PC-9 (cell line): ENCODE measurements around the gene OSCP1. TPM values are rescaled to one million over a fixed set of nuclear protein-coding genes. Genes with fewer than 3 reads are reported as not detected.

ENCODE experiments used
- BruUV-seq: library from RNA; stranded (reverse); fragments of 400-500 nt; replicated peaks from 2 replicates; lab custom pipeline; 2021; lab: Mats Ljungman, UMichigan
- CTCF ChIA-PET: fragments of 300-600 bp; sonication (Branson Sonifier 250); formaldehyde crosslinking; loops from one replicate; lab custom pipeline; 2022; ENCODE audit warnings: antibody characterized with exemption; lab: Charles Lee
- POLR2A ChIA-PET: fragments of 300-600 bp; sonication (Branson Sonifier 250); formaldehyde crosslinking; loops from one replicate; lab custom pipeline; 2022; ENCODE audit warnings: antibody characterized with exemption; ENCODE audit not compliant: unreplicated experiment; lab: Charles Lee
- DNase-seq, 2 experiments: peaks; one replicate each; pipeline versions ENCODE4 v3.0.0 to v3.0.0-alpha.2; 2015 to 2022; ENCODE audit warnings: mixed read lengths in 1 of 2
- H2AFZ ChIP-seq: fragments of 200-600 bp; sonication (generic); 2 replicates; pipeline ENCODE4 v1.8.1; 2017; ENCODE audit warnings: antibody characterized with exemption
- H3F3A ChIP-seq: fragments of 200-600 bp; sonication (generic); 2 replicates; pipeline ENCODE4 v1.8.1; 2017; ENCODE audit warnings: antibody characterized with exemption, mild to moderate bottlenecking, low read depth; ENCODE audit not compliant: insufficient read depth
- H3K27ac ChIP-seq: fragments of 200-600 bp; sonication (generic); 2 replicates; pipeline ENCODE4 v1.6.1; 2016; ENCODE audit warnings: mixed run types
- H3K27me3 ChIP-seq: fragments of 200-600 bp; sonication (generic); 2 replicates; pipeline ENCODE4 v1.6.1; 2016; ENCODE audit warnings: low read depth, mixed run types; ENCODE audit not compliant: insufficient read depth
- H3K36me3 ChIP-seq: fragments of 200-600 bp; sonication (generic); 2 replicates; pipeline ENCODE4 v1.6.1; 2016; ENCODE audit warnings: low read depth, mixed run types
- H3K4me1 ChIP-seq: fragments of 200-600 bp; sonication (generic); replicated peaks from 2 replicates; pipeline ENCODE4 v1.6.1; 2016; ENCODE audit warnings: mixed run types; ENCODE audit not compliant: insufficient read depth
- H3K4me2 ChIP-seq: fragments of 200-600 bp; sonication (generic); 2 replicates; pipeline ENCODE4 v1.6.1; 2017; ENCODE audit warnings: mixed run types
- H3K4me3 ChIP-seq: fragments of 200-600 bp; sonication (generic); 2 replicates; pipeline ENCODE4 v1.6.1; 2016; ENCODE audit warnings: mixed run types
- H3K79me2 ChIP-seq: fragments of 200-600 bp; sonication (generic); 2 replicates; pipeline ENCODE4 v1.6.1; 2017; ENCODE audit warnings: low read depth, mixed run types
- H3K9me2 ChIP-seq: fragments of 200-600 bp; sonication (generic); 2 replicates; pipeline ENCODE4 v1.8.1; 2017; ENCODE audit warnings: mild to moderate bottlenecking; ENCODE audit not compliant: insufficient read depth
- H3K9me3 ChIP-seq: fragments of 200-600 bp; sonication (generic); 2 replicates; pipeline ENCODE4 v1.8.1; 2016; ENCODE audit warnings: low read depth; ENCODE audit not compliant: insufficient read depth
- H4K20me1 ChIP-seq: fragments of 200-600 bp; sonication (generic); 2 replicates; pipeline ENCODE4 v1.8.1; 2017; ENCODE audit not compliant: insufficient read depth
- CTCF ChIP-seq: fragments of 200-600 bp; sonication (generic); conservative IDR thresholded peaks from 2 replicates; pipeline ENCODE4 v1.6.1; 2017; ENCODE audit warnings: mixed run types, antibody characterized with exemption, mild to moderate bottlenecking, moderate library complexity
- EZH2 ChIP-seq: fragments of 200-600 bp; sonication (generic); IDR thresholded peaks from 2 replicates; pipeline ENCODE4 v1.8.0; 2017; ENCODE audit warnings: antibody characterized with exemption, low read depth
- intact Hi-C: fragments of 100-400 bp; cut with micrococcal nuclease; formaldehyde crosslinking; loops from one replicate; pipeline ENCODE4 v1.10.0; 2022; ENCODE audit not compliant: unreplicated experiment
- total RNA-seq: library from RNA; stranded (reverse); gene quantifications from 2 replicates; pipeline ENCODE4 v1.2.3, GENCODE V29; 2021

OSCP1 gene
- total RNA-seq, 1 experiment from 2014 or later = 25.7 TPM

DNA sequence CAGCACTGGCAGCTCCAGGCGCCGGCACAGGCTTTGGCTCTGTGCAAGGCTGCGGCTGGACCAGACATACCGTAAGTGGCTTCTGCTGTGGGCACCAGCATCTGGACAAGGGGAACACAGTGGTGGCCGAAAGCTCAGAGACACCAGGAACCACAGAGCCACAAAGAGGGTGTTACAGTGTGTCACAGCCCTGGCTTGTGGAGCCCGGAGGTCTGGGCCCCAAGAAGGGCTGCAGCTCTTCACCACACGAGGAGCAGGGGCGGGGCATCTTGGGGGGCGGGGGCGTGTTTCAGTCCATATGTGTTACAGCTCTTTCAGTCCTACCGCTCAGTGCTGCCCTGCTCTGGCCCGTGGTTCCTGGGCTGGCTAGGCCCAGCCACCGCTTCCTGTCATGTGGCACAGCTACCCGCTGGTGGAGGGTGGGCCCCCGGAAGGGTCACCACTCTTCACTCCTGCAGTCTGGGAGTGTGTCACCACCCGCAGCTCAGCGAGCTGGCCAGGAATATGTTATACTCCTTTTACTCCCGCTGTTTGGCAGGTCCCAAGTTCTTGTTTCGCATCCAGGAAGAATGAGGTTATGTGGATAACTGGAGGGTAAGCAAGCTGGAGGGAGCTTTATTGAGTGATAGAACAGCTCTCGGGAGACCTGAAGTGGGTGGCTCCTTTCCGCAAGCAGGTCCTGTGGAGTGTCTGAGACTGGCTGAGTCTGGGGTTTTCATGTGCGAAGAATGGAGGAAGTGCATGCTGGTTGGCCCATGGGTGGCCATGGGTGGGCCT lies 49.2 kb downstream of the OSCP1 start:
- no peaks in the 10 kb centered on the region for H4K20me1 ChIP-seq
- no peaks in the 10 kb centered on the region for H3K9me2 ChIP-seq
- ChIA-PET POLR2A (no interaction called here), CTCF (interaction anchor here (0.6 kb wide), 1 partner anchor 48 kb away, joined by 10 read pairs; no protein-coding TSS in a partner anchor)
- no peaks in the 10 kb centered on the region for H3K36me3 ChIP-seq
- BruUV-seq = no TSS peak
- peak overlapping the region; percentile 59 for H3K4me3 ChIP-seq
- intact Hi-C loops = no loop called here
- peak overlapping the region; percentile 83 for H2AFZ ChIP-seq
- H3K9me3 ChIP-seq = no peaks in the 10 kb centered on the region
- peak overlapping the region; percentile 82 for H3K27ac ChIP-seq
- no peaks in the 10 kb centered on the region for H3K27me3 ChIP-seq
- H3K4me2 ChIP-seq = peak overlapping the region; percentile 69
- peaks cover 14% of the 10 kb centered on the region for H3K79me2 ChIP-seq
- TF ChIP-seq CTCF (no peak), EZH2 (no peak)
- peaks cover 10% of the 10 kb centered on the region for H3K4me1 ChIP-seq
- DNase-seq = peak in 1 of 2 experiments; percentile 78
- H3F3A ChIP-seq = peaks cover 19% of the 10 kb centered on the region

GRCh38 chr1:36400514-36400824 lies 49.8 kb downstream of the OSCP1 start:
- Histone ChIP-seq H3K36me3 (no peaks in the 10 kb centered on the region), H3F3A (peaks cover 19% of the 10 kb centered on the region), H3K4me1 (peaks cover 10% of the 10 kb centered on the region), H3K27ac (peak overlapping the region; percentile 34; the same call in 1 of the 2 replicates), H3K27me3 (no peaks in the 10 kb centered on the region), H3K4me2 (peak overlapping the region; percentile 69), H2AFZ (peak overlapping the region; percentile 74; the same call in 1 of the 2 replicates), H3K4me3 (peak overlapping the region; percentile 59), H4K20me1 (no peaks in the 10 kb centered on the region), H3K79me2 (peaks cover 14% of the 10 kb centered on the region), H3K9me2 (no peaks in the 10 kb centered on the region), H3K9me3 (no peaks in the 10 kb centered on the region)
- ChIA-PET POLR2A (no interaction called here), CTCF (interaction anchor here (0.6 kb wide), 1 partner anchor 48 kb away, joined by 10 read pairs; no protein-coding TSS in a partner anchor)
- BruUV-seq = no TSS peak
- TF ChIP-seq EZH2 (no peak), CTCF (no peak)
- no peak for DNase-seq
- intact Hi-C loops = no loop called here

- POLR2A ChIA-PET = interaction anchor here (0.6 kb wide), 2 partner anchors 14 to 89 kb away, joined by 3 to 9 read pairs; no protein-coding TSS in a partner anchor
- H2AFZ ChIP-seq = peak overlapping the region; percentile 74; the same call in 1 of the 2 replicates
- BruUV-seq = no TSS peak
Observed at GRCh38 chr1:36398370-36398977, 51.8 kb downstream of the OSCP1 start.

More at GRCh38 chr1:36398370-36398977, 51.8 kb downstream of the OSCP1 start:
- Histone ChIP-seq H3K9me3 (no peaks in the 10 kb centered on the region), H3F3A (peaks cover 19% of the 10 kb centered on the region), H3K9me2 (no peaks in the 10 kb centered on the region), H4K20me1 (no peaks in the 10 kb centered on the region), H3K27me3 (no peaks in the 10 kb centered on the region), H3K27ac (no peak overlapping the region), H3K79me2 (peaks cover 14% of the 10 kb centered on the region), H3K36me3 (0 out of 2 replicates have a peak, but pooled peaks cover 1% of the 10 kb centered on the region), H3K4me3 (peak overlapping the region; percentile 85; the same call in 1 of the 2 replicates), H3K4me1 (peaks cover 10% of the 10 kb centered on the region), H3K4me2 (peak overlapping the region; percentile 87)
- intact Hi-C loops = no loop called here
- no peak for DNase-seq
- TF ChIP-seq CTCF (no peak), EZH2 (no peak)
- CTCF ChIA-PET = interaction anchor here (0.7 kb wide), 3 partner anchors 9 to 23 kb away, joined by 3 to 14 read pairs (median 3); no protein-coding TSS in a partner anchor
